ENCODE results near the gene C9orf72. TPM values are rescaled to one million over a fixed set of nuclear protein-coding genes. Genes with fewer than 3 reads are reported as not detected.

The C9orf72 gene
- total RNA-seq, 2 donors from 2014 or later, result 20.8 to 25.4 TPM

GRCh38 chr9:27532046-27532445, 41.2 kb downstream of the C9orf72 start:
- H3K9me3 ChIP-seq (ENCODE audit: control insufficient read depth, low read length, poor library complexity, severe bottlenecking), result no peaks in the 10 kb centered on the region
- Mint-ChIP-seq H3K4me3 (no peak overlapping the region), H3K27ac (no peak overlapping the region), H3K4me1 (peaks cover 21% of the 10 kb centered on the region), H3K36me3 (ENCODE audit: low read depth) (peaks cover 6% of the 10 kb centered on the region), H3K27me3 (peaks cover 5% of the 10 kb centered on the region)
- DNase-seq, result no peak
- no peak for ATAC-seq

- Mint-ChIP-seq H3K27me3 (peaks cover 5% of the 10 kb centered on the region), H3K4me3 (no peak overlapping the region), H3K4me1 (peaks cover 21% of the 10 kb centered on the region), H3K36me3 (ENCODE audit: low read depth) (peaks cover 6% of the 10 kb centered on the region), H3K27ac (no peak overlapping the region)
- H3K9me3 ChIP-seq (ENCODE audit: control insufficient read depth, low read length, poor library complexity, severe bottlenecking), result no peaks in the 10 kb centered on the region
- no peak for DNase-seq
- no peak for ATAC-seq
These were observed 42.1 kb downstream of the C9orf72 start for GRCh38 chr9:27530915-27531755.

GRCh38 chr9:27529316-27530278, 43.7 kb downstream of the C9orf72 start, which contains the start of gene MOB3B:
Gene MOB3B, minus strand, starts transcription at chr9:27529814. Its CDS starts 74,264 bp downstream, at chr9:27455550.
- ATAC-seq (peak; percentile 89), DNase-seq (peak; percentile 59 to 73 (median 68))
- Mint-ChIP-seq H3K4me3 (peak within 1 kb of the TSS; percentile 93), H3K4me1 (peaks cover 17% of the 10 kb centered on the region), H3K36me3 (ENCODE audit: low read depth) (peaks cover 3% of the 10 kb centered on the region), H3K27me3 (peaks cover 5% of the 10 kb centered on the region), H3K27ac (peak within 1 kb of the TSS; percentile 56)
- H3K9me3 ChIP-seq (ENCODE audit: control insufficient read depth, low read length, poor library complexity, severe bottlenecking), result no peaks in the 10 kb centered on the region

GRCh38 chr9:27528886-27529315, 44.4 kb downstream of the C9orf72 start:
- peak overlapping the region; percentile 56 for H3K27ac Mint-ChIP-seq

GRCh38 chr9:27528076-27528885, 45.0 kb downstream of the C9orf72 start:
- Mint-ChIP-seq H3K27ac (peak overlapping the region; percentile 56), H3K36me3 (ENCODE audit: low read depth) (no peaks in the 10 kb centered on the region), H3K4me3 (peak overlapping the region; percentile 93), H3K4me1 (peaks cover 11% of the 10 kb centered on the region), H3K27me3 (peaks cover 5% of the 10 kb centered on the region)
- DNase-seq, result peak; percentile 26 to 29 (median 27)
- H3K9me3 ChIP-seq (ENCODE audit: control insufficient read depth, low read length, poor library complexity, severe bottlenecking), result no peaks in the 10 kb centered on the region
- peak; percentile 70 for ATAC-seq

More at GRCh38 chr9:27528886-27529315, 44.4 kb downstream of the C9orf72 start:
- DNase-seq (peak; percentile 8 to 20 (median 11)), ATAC-seq (peak; percentile 65)
- H3K36me3 Mint-ChIP-seq (ENCODE audit: low read depth), result peaks cover 3% of the 10 kb centered on the region
- peaks cover 5% of the 10 kb centered on the region for H3K27me3 Mint-ChIP-seq
- H3K9me3 ChIP-seq (ENCODE audit: control insufficient read depth, low read length, poor library complexity, severe bottlenecking), result no peaks in the 10 kb centered on the region
- H3K4me1 Mint-ChIP-seq, result peaks cover 15% of the 10 kb centered on the region
- H3K4me3 Mint-ChIP-seq, result peak overlapping the region; percentile 93

- peak overlapping the region; percentile 93 for H3K4me3 Mint-ChIP-seq
- peak overlapping the region; percentile 56 for H3K27ac Mint-ChIP-seq
- H3K9me3 ChIP-seq (ENCODE audit: control insufficient read depth, low read length, poor library complexity, severe bottlenecking), result no peaks in the 10 kb centered on the region
- peaks cover 5% of the 10 kb centered on the region for H3K27me3 Mint-ChIP-seq
- ATAC-seq, result no peak
- DNase-seq, result no peak
- H3K4me1 Mint-ChIP-seq, result peaks cover 11% of the 10 kb centered on the region
- no peaks in the 10 kb centered on the region for H3K36me3 Mint-ChIP-seq (ENCODE audit: low read depth)
These were observed 45.6 kb downstream of the C9orf72 start for GRCh38 chr9:27527702-27528075.

GRCh38 chr9:27524236-27524635, 49.0 kb downstream of the C9orf72 start, which contains the start of gene IFNK:
Gene IFNK, plus strand, starts transcription at chr9:27524290. Its CDS starts 47 bp downstream, at chr9:27524337.
- DNase-seq, result no peak
- Mint-ChIP-seq H3K4me3 (no peak within 1 kb of the TSS), H3K27ac (no peak within 1 kb of the TSS), H3K27me3 (peaks cover 16% of the 10 kb centered on the region), H3K36me3 (ENCODE audit: low read depth) (peaks cover 3% of the 10 kb centered on the region), H3K4me1 (peaks cover 11% of the 10 kb centered on the region)
- H3K9me3 ChIP-seq (ENCODE audit: control insufficient read depth, low read length, poor library complexity, severe bottlenecking), result no peaks in the 10 kb centered on the region
- no peak for ATAC-seq

- no peaks in the 10 kb centered on the region for H3K9me3 ChIP-seq (ENCODE audit: control insufficient read depth, low read length, poor library complexity, severe bottlenecking)
- Mint-ChIP-seq H3K4me3 (no peak overlapping the region), H3K4me1 (peaks cover 6% of the 10 kb centered on the region), H3K36me3 (ENCODE audit: low read depth) (peaks cover 3% of the 10 kb centered on the region), H3K27me3 (peaks cover 20% of the 10 kb centered on the region), H3K27ac (no peak overlapping the region)
- DNase-seq (no peak), ATAC-seq (no peak)
These were observed 50.1 kb downstream of the C9orf72 start for GRCh38 chr9:27523141-27523540.

GRCh38 chr9:27520986-27521385, 52.3 kb downstream of the C9orf72 start:
- peaks cover 3% of the 10 kb centered on the region for H3K4me1 Mint-ChIP-seq
- ATAC-seq (no peak), DNase-seq (no peak)
- no peaks in the 10 kb centered on the region for H3K9me3 ChIP-seq (ENCODE audit: control insufficient read depth, low read length, poor library complexity, severe bottlenecking)
- no peak overlapping the region for H3K4me3 Mint-ChIP-seq
- H3K27me3 Mint-ChIP-seq, result peaks cover 17% of the 10 kb centered on the region
- H3K36me3 Mint-ChIP-seq (ENCODE audit: low read depth), result peaks cover 5% of the 10 kb centered on the region
- no peak overlapping the region for H3K27ac Mint-ChIP-seq

- H3K4me3 Mint-ChIP-seq, result no peak overlapping the region
- peaks cover 3% of the 10 kb centered on the region for H3K4me1 Mint-ChIP-seq
- peaks cover 5% of the 10 kb centered on the region for H3K36me3 Mint-ChIP-seq (ENCODE audit: low read depth)
- peaks cover 17% of the 10 kb centered on the region for H3K27me3 Mint-ChIP-seq
- no peak overlapping the region for H3K27ac Mint-ChIP-seq
- no peak for DNase-seq
- no peaks in the 10 kb centered on the region for H3K9me3 ChIP-seq (ENCODE audit: control insufficient read depth, low read length, poor library complexity, severe bottlenecking)
- ATAC-seq, result no peak
These were observed 53.5 kb downstream of the C9orf72 start for GRCh38 chr9:27519466-27520465.

GRCh38 chr9:27518809-27519208, 54.5 kb downstream of the C9orf72 start:
- ATAC-seq, result no peak
- peaks cover 3% of the 10 kb centered on the region for H3K4me1 Mint-ChIP-seq

More at GRCh38 chr9:27518809-27519208, 54.5 kb downstream of the C9orf72 start:
- H3K27me3 Mint-ChIP-seq, result peaks cover 17% of the 10 kb centered on the region
- DNase-seq, result no peak
- no peaks in the 10 kb centered on the region for H3K9me3 ChIP-seq (ENCODE audit: control insufficient read depth, low read length, poor library complexity, severe bottlenecking)
- H3K36me3 Mint-ChIP-seq (ENCODE audit: low read depth), result peaks cover 5% of the 10 kb centered on the region
- no peak overlapping the region for H3K4me3 Mint-ChIP-seq
- no peak overlapping the region for H3K27ac Mint-ChIP-seq

Data from T-helper 17 cell (primary cell).